Esophagus squamous epithelium (tissue), 4 donors: ENCODE data around the gene CDK15.

ENCODE experiments used
- POLR2A ChIP-seq, 4 donors: fragments of 450-650 bp; IDR thresholded peaks; one replicate each; pipeline ENCODE4 v1.6.1; 2017; ENCODE audit warnings: antibody characterized with exemption in 4 of 4, mild to moderate bottlenecking in 4 of 4, moderate library complexity in 3 of 4
- TF ChIP-seq, protein P1 (sequence below), 6 experiments: fragments of 450-650 bp in 4 of 6; fragments of 200-600 bp in 2 of 6; sonication (generic) in 2 of 6; IDR thresholded peaks; one replicate each; pipeline ENCODE4 v1.5.1; 2016 to 2019; ENCODE audit warnings: antibody characterized with exemption in 6 of 6, mild to moderate bottlenecking in 4 of 6, moderate library complexity in 4 of 6

GRCh38 chr2:201790989-201791388, 15.3 kb upstream of the CDK15 start:
- TF ChIP-seq, protein P1, sequence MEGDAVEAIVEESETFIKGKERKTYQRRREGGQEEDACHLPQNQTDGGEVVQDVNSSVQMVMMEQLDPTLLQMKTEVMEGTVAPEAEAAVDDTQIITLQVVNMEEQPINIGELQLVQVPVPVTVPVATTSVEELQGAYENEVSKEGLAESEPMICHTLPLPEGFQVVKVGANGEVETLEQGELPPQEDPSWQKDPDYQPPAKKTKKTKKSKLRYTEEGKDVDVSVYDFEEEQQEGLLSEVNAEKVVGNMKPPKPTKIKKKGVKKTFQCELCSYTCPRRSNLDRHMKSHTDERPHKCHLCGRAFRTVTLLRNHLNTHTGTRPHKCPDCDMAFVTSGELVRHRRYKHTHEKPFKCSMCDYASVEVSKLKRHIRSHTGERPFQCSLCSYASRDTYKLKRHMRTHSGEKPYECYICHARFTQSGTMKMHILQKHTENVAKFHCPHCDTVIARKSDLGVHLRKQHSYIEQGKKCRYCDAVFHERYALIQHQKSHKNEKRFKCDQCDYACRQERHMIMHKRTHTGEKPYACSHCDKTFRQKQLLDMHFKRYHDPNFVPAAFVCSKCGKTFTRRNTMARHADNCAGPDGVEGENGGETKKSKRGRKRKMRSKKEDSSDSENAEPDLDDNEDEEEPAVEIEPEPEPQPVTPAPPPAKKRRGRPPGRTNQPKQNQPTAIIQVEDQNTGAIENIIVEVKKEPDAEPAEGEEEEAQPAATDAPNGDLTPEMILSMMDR (IDR thresholded peaks at IDR 0.05) = no peak
- no peak for TF ChIP-seq POLR2A (IDR thresholded peaks at IDR 0.05)
